ENCODE results near the gene BACH2. TPM values are rescaled to one million over a fixed set of nuclear protein-coding genes. Genes with fewer than 3 reads are reported as not detected.

The BACH2 gene
- polyA plus RNA-seq, 2 of the 4 experiments (the other 2 are of a cell fraction): 0.01 to 0.36 TPM

- TF ChIP-seq SREBF2 (IDR thresholded peaks at IDR 0.05): no peak
- TF ChIP-seq MAX (IDR thresholded peaks at IDR 0.05): no peak
- TF ChIP-seq E2F6 (IDR thresholded peaks at IDR 0.05; ENCODE audit: borderline replicate concordance, low read depth): no peak
- TF ChIP-seq HOXA7 (CRISPR knock-in tag; IDR thresholded peaks at IDR 0.05): no peak
- no peak for TF ChIP-seq JUNB (IDR thresholded peaks at IDR 0.05)
- no peak for TF ChIP-seq ZC3H11A (IDR thresholded peaks at IDR 0.05)
- no peak for TF ChIP-seq FOXS1 (CRISPR knock-in tag; IDR thresholded peaks at IDR 0.05)
- no peak for TF ChIP-seq RFX5 (IDR thresholded peaks at IDR 0.05)
- no peak for TF ChIP-seq ATOH8 (CRISPR knock-in tag; IDR thresholded peaks at IDR 0.05; ENCODE audit: low read depth)
- no peak for TF ChIP-seq RCOR1 (IDR thresholded peaks at IDR 0.05; ENCODE audit: low read depth, low read length)
- 36% methylated on average over 11 of the region's 11 CpGs for WGBS (ENCODE audit: missing lambda C conversion rate)
- POLR2A ChIA-PET: no interaction called here
- Histone ChIP-seq H3K4me3 (no peak overlapping the region), H3K4me2 (no peak overlapping the region), H3K4me1 (no peaks in the 10 kb centered on the region), H3K27ac (no peak overlapping the region), H3K9me3 (no peaks in the 10 kb centered on the region)
- CTCF ChIA-PET: no interaction called here
- ATAC-seq (no peak), DNase-seq (ENCODE audit: low read depth in 1 of 2, low spot score in 1 of 2) (no peak), FAIRE-seq (no peak)
Observed at GRCh38 chr6:90072935-90073464, 223.6 kb downstream of the BACH2 start.

GRCh38 chr6:90072501-90072900 lies 224.1 kb downstream of the BACH2 start:
- Histone ChIP-seq H3K27ac (no peak overlapping the region), H3K9me3 (no peaks in the 10 kb centered on the region), H3K4me2 (no peak overlapping the region), H3K4me1 (no peaks in the 10 kb centered on the region), H3K4me3 (no peak overlapping the region)
- WGBS (ENCODE audit: missing lambda C conversion rate): 19% methylated on average over 3 of the region's 3 CpGs
- CTCF ChIA-PET: no interaction called here
- POLR2A ChIA-PET: no interaction called here
- DNase-seq (ENCODE audit: low read depth in 1 of 2, low spot score in 1 of 2): no peak
- no peak for ATAC-seq
- no peak for TF ChIP-seq RFX5 (IDR thresholded peaks at IDR 0.05)
- TF ChIP-seq FOSB (CRISPR knock-in tag; IDR thresholded peaks at IDR 0.05): no peak
- TF ChIP-seq POLR2AphosphoS2 (conservative IDR thresholded peaks at IDR 0.05; ENCODE audit: low read length): no peak
- no peak for TF ChIP-seq MYC (IDR thresholded peaks at IDR 0.05; ENCODE audit: borderline replicate concordance, low read length)
- TF ChIP-seq MAFK (IDR thresholded peaks at IDR 0.05; ENCODE audit: partially characterized antibody): no peak
- TF ChIP-seq RAD21 (conservative IDR thresholded peaks at IDR 0.05 in 1 of 2, IDR thresholded peaks at IDR 0.05 in 1 of 2): no peak
- no peak for TF ChIP-seq RCOR1 (IDR thresholded peaks at IDR 0.05; ENCODE audit: low read depth, low read length)
- no peak for TF ChIP-seq NPAS2 (CRISPR knock-in tag; IDR thresholded peaks at IDR 0.05; ENCODE audit: borderline replicate concordance)
- TF ChIP-seq CBX8 (IDR thresholded peaks at IDR 0.05): no peak
- TF ChIP-seq MAX (IDR thresholded peaks at IDR 0.05): no peak
- FAIRE-seq: no peak

GRCh38 chr6:90068703-90069523 lies 227.7 kb downstream of the BACH2 start:
- POLR2A ChIA-PET: no interaction called here

More at GRCh38 chr6:90068703-90069523, 227.7 kb downstream of the BACH2 start:
- 62% methylated on average over 12 of the region's 12 CpGs for WGBS (ENCODE audit: missing lambda C conversion rate)
- no peak overlapping the region for H3K4me3 ChIP-seq
- DNase-seq (ENCODE audit: low read depth in 1 of 2, low spot score in 1 of 2) (no peak), ATAC-seq (no peak), FAIRE-seq (no peak)
- TF ChIP-seq ZC3H11A (IDR thresholded peaks at IDR 0.05) (no peak), ZNF302 (CRISPR knock-in tag; IDR thresholded peaks at IDR 0.05) (no peak), E2F6 (IDR thresholded peaks at IDR 0.05; ENCODE audit: borderline replicate concordance, low read depth) (no peak), GATA3 (IDR thresholded peaks at IDR 0.05; ENCODE audit: borderline replicate concordance) (no peak), ELK1 (IDR thresholded peaks at IDR 0.05; ENCODE audit: low read depth, low read length) (no peak), CBX8 (IDR thresholded peaks at IDR 0.05) (no peak), ZFP36 (IDR thresholded peaks at IDR 0.05; ENCODE audit: borderline replicate concordance, partially characterized antibody) (no peak), HMGXB4 (CRISPR knock-in tag; IDR thresholded peaks at IDR 0.05; ENCODE audit: borderline replicate concordance) (no peak), HOXB13 (CRISPR knock-in tag; IDR thresholded peaks at IDR 0.05; ENCODE audit: low read depth) (no peak), NPAS2 (CRISPR knock-in tag; IDR thresholded peaks at IDR 0.05; ENCODE audit: borderline replicate concordance) (no peak), FOSB (CRISPR knock-in tag; IDR thresholded peaks at IDR 0.05) (no peak), BHLHE40 (IDR thresholded peaks at IDR 0.05; ENCODE audit: low read depth, low read length) (no peak), ZSCAN20 (CRISPR knock-in tag; IDR thresholded peaks at IDR 0.05) (no peak), HOXB5 (CRISPR knock-in tag; IDR thresholded peaks at IDR 0.05) (no peak), SREBF2 (IDR thresholded peaks at IDR 0.05) (no peak), HDAC2 (IDR thresholded peaks at IDR 0.05) (no peak), RCOR1 (IDR thresholded peaks at IDR 0.05; ENCODE audit: low read depth, low read length) (no peak)
- no peak overlapping the region for H3K27ac ChIP-seq
- CTCF ChIA-PET: interaction anchor here (1.1 kb wide), 1 partner anchor 224 kb away, joined by 4 read pairs; no protein-coding TSS in a partner anchor
- no peaks in the 10 kb centered on the region for H3K9me3 ChIP-seq
- H3K4me1 ChIP-seq: no peaks in the 10 kb centered on the region
- H3K4me2 ChIP-seq: no peak overlapping the region
